ENCODE data around the gene COMMD4. TPM values are rescaled to one million over a fixed set of nuclear protein-coding genes. Genes with fewer than 3 reads are reported as not detected.

Gene COMMD4
- total and polyA plus RNA-seq, 10 of the 15 experiments (the other 5 are each of a cell fraction or from before 2014, with no cell fraction given) = 14.5 to 118 (median 75.3) TPM

DNA sequence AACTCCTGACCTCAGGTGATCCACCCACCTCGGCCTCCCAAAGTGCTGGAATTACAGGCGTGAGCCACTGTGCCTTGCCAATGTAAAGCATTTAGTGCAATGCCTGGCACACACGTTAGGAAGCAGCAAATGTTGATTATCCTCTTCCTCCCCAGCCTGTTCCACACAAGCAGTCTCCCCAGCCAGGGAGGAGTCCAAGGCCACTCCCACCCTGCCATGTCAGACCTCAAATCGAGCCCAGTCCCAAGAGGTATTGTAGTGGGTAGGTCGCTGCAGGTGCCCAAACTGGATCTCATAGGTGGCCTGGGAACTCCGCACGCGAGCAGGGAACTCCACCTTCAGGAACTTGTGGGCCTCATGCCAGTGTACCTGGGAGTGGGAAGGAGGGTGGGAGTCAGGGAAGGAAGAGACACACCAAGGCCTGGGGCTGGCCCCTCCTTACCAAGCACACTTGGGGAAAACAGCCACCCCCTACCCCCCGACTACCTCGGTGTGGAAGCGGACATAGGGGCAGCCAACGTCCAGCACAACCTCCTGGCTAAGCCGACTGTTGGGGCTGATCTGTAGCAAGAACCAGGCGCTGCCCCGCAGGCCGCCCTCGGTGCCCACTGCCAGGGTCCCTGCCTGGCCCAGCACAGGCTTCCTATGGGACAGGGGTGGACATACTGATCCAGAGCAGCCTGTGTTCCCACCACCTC lies 22.3 kb downstream of the COMMD4 start:
- POLR2A ChIA-PET = interaction anchor here (0.6 kb wide), 1 partner anchor 51 kb away, joined by 3 read pairs; no protein-coding TSS in a partner anchor
- 91% methylated on average over 17 of the region's 17 CpGs for WGBS (ENCODE audit: insufficient coverage, insufficient replicate concordance, low lambda C conversion rate, missing lambda C conversion rate)
- ATAC-seq (no peak), DNase-seq (ENCODE audit: low read depth, low spot score) (no peak), FAIRE-seq (no peak)
- Histone ChIP-seq H3K79me2 (ENCODE audit: control insufficient read depth, insufficient read depth, low read length) (no peaks in the 10 kb centered on the region), H3K4me3 (no peak overlapping the region), H3K9me3 (replicated peaks; ENCODE audit: control insufficient read depth, insufficient read depth, low read length) (no peaks in the 10 kb centered on the region), H3K36me3 (ENCODE audit: control insufficient read depth in 2 of 2, insufficient read depth in 2 of 2, low read length in 1 of 2) (no peaks in the 10 kb centered on the region; a peak in 3 of 4 replicates), H3K27ac (ENCODE audit: control insufficient read depth, insufficient read depth) (no peak overlapping the region), H3K27me3 (replicated peaks in 1 of 2; ENCODE audit: control insufficient read depth in 2 of 2, insufficient read depth in 2 of 2, low read length in 1 of 2) (no peaks in the 10 kb centered on the region), H2AFZ (ENCODE audit: control insufficient read depth, low read depth, low read length) (no peak overlapping the region), H4K20me1 (ENCODE audit: control insufficient read depth, insufficient read depth) (no peaks in the 10 kb centered on the region), H3K4me2 (ENCODE audit: control insufficient read depth, insufficient read depth) (no peak overlapping the region), H3K9ac (ENCODE audit: control insufficient read depth, insufficient read depth, low read length) (no peak overlapping the region), H3K4me1 (ENCODE audit: control insufficient read depth, insufficient read depth, low read length) (no peaks in the 10 kb centered on the region)
- RAD21 ChIA-PET (ENCODE audit: unreplicated experiment) = no interaction called here
- in situ Hi-C loops (cut with MboI) = no loop called here
- SMC1A ChIA-PET (ENCODE audit: uncharacterized antibody, unreplicated experiment) = no interaction called here
- TF ChIP-seq HDAC6 (IDR thresholded peaks at IDR 0.05; ENCODE audit: unreplicated experiment) = no peak
- TF ChIP-seq TARDBP (IDR thresholded peaks at IDR 0.05; ENCODE audit: borderline replicate concordance) = no peak
- 0 out of 2 replicates have a peak, but pooled peaks have one; percentile 9 for TF ChIP-seq POLR2A (IDR thresholded peaks at IDR 0.05; ENCODE audit: low read depth, low read length)
- TF ChIP-seq IKZF1 (conservative IDR thresholded peaks at IDR 0.05) = no peak
- intact Hi-C loops (cut with micrococcal nuclease; ENCODE audit: unreplicated experiment) = no loop called here
- CTCF ChIA-PET = no interaction called here
- TSS peak; percentile 26 for BruUV-seq (replicated peaks)

GRCh38 chr15:75358771-75359536 lies 23.1 kb downstream of the COMMD4 start:
- Histone ChIP-seq H3K27ac (ENCODE audit: control insufficient read depth, insufficient read depth) (no peak overlapping the region), H3K9ac (ENCODE audit: control insufficient read depth, insufficient read depth, low read length) (no peak overlapping the region), H3K36me3 (ENCODE audit: control insufficient read depth in 2 of 2, insufficient read depth in 2 of 2, low read length in 1 of 2) (no peaks in the 10 kb centered on the region; a peak in 3 of 4 replicates), H3K9me3 (replicated peaks; ENCODE audit: control insufficient read depth, insufficient read depth, low read length) (no peaks in the 10 kb centered on the region), H4K20me1 (ENCODE audit: control insufficient read depth, insufficient read depth) (no peaks in the 10 kb centered on the region), H3K4me1 (ENCODE audit: control insufficient read depth, insufficient read depth, low read length) (no peaks in the 10 kb centered on the region), H3K4me2 (ENCODE audit: control insufficient read depth, insufficient read depth) (no peak overlapping the region), H2AFZ (ENCODE audit: control insufficient read depth, low read depth, low read length) (no peak overlapping the region), H3K4me3 (no peak overlapping the region), H3K79me2 (ENCODE audit: control insufficient read depth, insufficient read depth, low read length) (no peaks in the 10 kb centered on the region), H3K27me3 (replicated peaks in 1 of 2; ENCODE audit: control insufficient read depth in 2 of 2, insufficient read depth in 2 of 2, low read length in 1 of 2) (no peaks in the 10 kb centered on the region)
- CTCF ChIA-PET = no interaction called here
- DNase-seq (ENCODE audit: low read depth, low spot score) = no peak
- POLR2A ChIA-PET = no interaction called here
- in situ Hi-C loops (cut with MboI) (no loop called here), intact Hi-C loops (cut with micrococcal nuclease; ENCODE audit: unreplicated experiment) (no loop called here)
- FAIRE-seq = no peak
- no TSS peak for BruUV-seq (replicated peaks)
- no peak for ATAC-seq
- TF ChIP-seq SUPT20H (IDR thresholded peaks at IDR 0.05; ENCODE audit: borderline replicate concordance, control insufficient read depth, low read depth, low read length) (no peak), KAT2A (conservative IDR thresholded peaks at IDR 0.05; ENCODE audit: control insufficient read depth, low read depth, low read length) (no peak), SIN3A (IDR thresholded peaks at IDR 0.05; ENCODE audit: low read depth, low read length) (no peak), POLR2A (IDR thresholded peaks at IDR 0.05; ENCODE audit: low read depth, low read length) (0 out of 2 replicates have a peak, but pooled peaks have one; percentile 0)
- TF ChIP-seq, protein P1, sequence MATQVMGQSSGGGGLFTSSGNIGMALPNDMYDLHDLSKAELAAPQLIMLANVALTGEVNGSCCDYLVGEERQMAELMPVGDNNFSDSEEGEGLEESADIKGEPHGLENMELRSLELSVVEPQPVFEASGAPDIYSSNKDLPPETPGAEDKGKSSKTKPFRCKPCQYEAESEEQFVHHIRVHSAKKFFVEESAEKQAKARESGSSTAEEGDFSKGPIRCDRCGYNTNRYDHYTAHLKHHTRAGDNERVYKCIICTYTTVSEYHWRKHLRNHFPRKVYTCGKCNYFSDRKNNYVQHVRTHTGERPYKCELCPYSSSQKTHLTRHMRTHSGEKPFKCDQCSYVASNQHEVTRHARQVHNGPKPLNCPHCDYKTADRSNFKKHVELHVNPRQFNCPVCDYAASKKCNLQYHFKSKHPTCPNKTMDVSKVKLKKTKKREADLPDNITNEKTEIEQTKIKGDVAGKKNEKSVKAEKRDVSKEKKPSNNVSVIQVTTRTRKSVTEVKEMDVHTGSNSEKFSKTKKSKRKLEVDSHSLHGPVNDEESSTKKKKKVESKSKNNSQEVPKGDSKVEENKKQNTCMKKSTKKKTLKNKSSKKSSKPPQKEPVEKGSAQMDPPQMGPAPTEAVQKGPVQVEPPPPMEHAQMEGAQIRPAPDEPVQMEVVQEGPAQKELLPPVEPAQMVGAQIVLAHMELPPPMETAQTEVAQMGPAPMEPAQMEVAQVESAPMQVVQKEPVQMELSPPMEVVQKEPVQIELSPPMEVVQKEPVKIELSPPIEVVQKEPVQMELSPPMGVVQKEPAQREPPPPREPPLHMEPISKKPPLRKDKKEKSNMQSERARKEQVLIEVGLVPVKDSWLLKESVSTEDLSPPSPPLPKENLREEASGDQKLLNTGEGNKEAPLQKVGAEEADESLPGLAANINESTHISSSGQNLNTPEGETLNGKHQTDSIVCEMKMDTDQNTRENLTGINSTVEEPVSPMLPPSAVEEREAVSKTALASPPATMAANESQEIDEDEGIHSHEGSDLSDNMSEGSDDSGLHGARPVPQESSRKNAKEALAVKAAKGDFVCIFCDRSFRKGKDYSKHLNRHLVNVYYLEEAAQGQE (IDR thresholded peaks at IDR 0.05; ENCODE audit: low read depth, low read length) = no peak
- SMC1A ChIA-PET (ENCODE audit: uncharacterized antibody, unreplicated experiment) = no interaction called here
- WGBS (ENCODE audit: insufficient coverage, insufficient replicate concordance, low lambda C conversion rate, missing lambda C conversion rate) = 89% methylated on average over 10 of the region's 10 CpGs
- RAD21 ChIA-PET (ENCODE audit: unreplicated experiment) = no interaction called here

Data from GM12878 (cell line).